ENCODE data around the gene IGSF21. TPM values are rescaled to one million over a fixed set of nuclear protein-coding genes. Genes with fewer than 3 reads are reported as not detected.

The IGSF21 gene
- polyA plus RNA-seq, 3 donors = not detected

- H3K9me3 ChIP-seq (replicated peaks in 1 of 2; ENCODE audit: control insufficient read depth in 1 of 2, insufficient read depth in 1 of 2, low read length in 2 of 2) = no peaks in the 10 kb centered on the region
- no peak overlapping the region for H2AFZ ChIP-seq (ENCODE audit: insufficient read depth, low read depth, low read length, poor library complexity, severe bottlenecking)
- no peak overlapping the region for H3K4me3 Mint-ChIP-seq
- peaks cover 3 to 8% (median 4%) of the 10 kb centered on the region in 3 donors for H3K27me3 Mint-ChIP-seq (ENCODE audit: low read depth in 3 of 3)
- no peaks in the 10 kb centered on the region for H3K79me2 ChIP-seq (ENCODE audit: insufficient read depth, low read length)
- 64% methylated on average over 2 of the region's 2 CpGs for WGBS (ENCODE audit: insufficient coverage)
- H3K27ac Mint-ChIP-seq = peak overlapping the region in 2 of 7 donors; percentile 31 to 50
- peaks cover 0 to 4% (median 0%) of the 10 kb centered on the region in 7 donors for H3K9me3 Mint-ChIP-seq
- intact Hi-C loops (cut with micrococcal nuclease) = no loop called here
- no peak overlapping the region for H3K4me2 ChIP-seq (replicated peaks; ENCODE audit: extremely low read depth, low read length, poor library complexity, severe bottlenecking)
- no peaks in the 10 kb centered on the region for H3K27me3 ChIP-seq (ENCODE audit: control insufficient read depth in 2 of 2, insufficient read depth in 2 of 2, low read length in 2 of 2)
- no peaks in the 10 kb centered on the region for H3K4me1 Mint-ChIP-seq
- H3K27ac ChIP-seq (ENCODE audit: low read depth in 1 of 2, low read length in 2 of 2) = no peak overlapping the region
- H4K20me1 ChIP-seq (ENCODE audit: insufficient read depth, low read length) = no peaks in the 10 kb centered on the region
- TF ChIP-seq CTCF (IDR thresholded peaks at IDR 0.05) = no peak
- no peak overlapping the region for H3K4me3 ChIP-seq (replicated peaks in 1 of 3; ENCODE audit: low read depth in 2 of 3, low read length in 3 of 3)
- no peaks in the 10 kb centered on the region for H3K36me3 ChIP-seq (replicated peaks in 1 of 2; ENCODE audit: control insufficient read depth in 1 of 2, insufficient read depth in 2 of 2, low read length in 2 of 2)
- no peaks in the 10 kb centered on the region for H3K36me3 Mint-ChIP-seq
- H3K9ac ChIP-seq (ENCODE audit: insufficient read depth, low read length, poor library complexity, severe bottlenecking) = no peak overlapping the region
- no peak for DNase-seq
- H3K4me1 ChIP-seq (ENCODE audit: control insufficient read depth in 1 of 2, insufficient read depth in 2 of 2, low read length in 2 of 2) = no peaks in the 10 kb centered on the region
These were observed 233.2 kb downstream of the IGSF21 start for GRCh38 chr1:18340787-18341186.

GRCh38 chr1:18341291-18342069 is 233.9 kb downstream of the IGSF21 start:
- no peaks in the 10 kb centered on the region for H3K36me3 Mint-ChIP-seq
- H3K27ac Mint-ChIP-seq = no peak overlapping the region
- H3K9ac ChIP-seq (ENCODE audit: insufficient read depth, low read length, poor library complexity, severe bottlenecking) = no peak overlapping the region
- H3K4me2 ChIP-seq (replicated peaks; ENCODE audit: extremely low read depth, low read length, poor library complexity, severe bottlenecking) = no peak overlapping the region
- no peaks in the 10 kb centered on the region for H3K27me3 ChIP-seq (ENCODE audit: control insufficient read depth in 2 of 2, insufficient read depth in 2 of 2, low read length in 2 of 2)
- H3K4me3 Mint-ChIP-seq = no peak overlapping the region
- 87% methylated on average over 3 of the region's 5 CpGs for WGBS (ENCODE audit: insufficient coverage)
- H3K9me3 Mint-ChIP-seq = peaks cover 0 to 4% (median 0%) of the 10 kb centered on the region in 7 donors
- H3K79me2 ChIP-seq (ENCODE audit: insufficient read depth, low read length) = no peaks in the 10 kb centered on the region
- H3K36me3 ChIP-seq (replicated peaks in 1 of 2; ENCODE audit: control insufficient read depth in 1 of 2, insufficient read depth in 2 of 2, low read length in 2 of 2) = no peaks in the 10 kb centered on the region
- H3K27ac ChIP-seq (ENCODE audit: low read depth in 1 of 2, low read length in 2 of 2) = no peak overlapping the region
- H3K27me3 Mint-ChIP-seq (ENCODE audit: low read depth in 3 of 3) = peaks cover 3 to 8% (median 4%) of the 10 kb centered on the region in 3 donors
- no peak overlapping the region for H2AFZ ChIP-seq (ENCODE audit: insufficient read depth, low read depth, low read length, poor library complexity, severe bottlenecking)
- no peaks in the 10 kb centered on the region for H4K20me1 ChIP-seq (ENCODE audit: insufficient read depth, low read length)
- no peak for DNase-seq
- intact Hi-C loops (cut with micrococcal nuclease) = no loop called here
- no peak overlapping the region for H3K4me3 ChIP-seq (replicated peaks in 1 of 3; ENCODE audit: low read depth in 2 of 3, low read length in 3 of 3)
- TF ChIP-seq CTCF (IDR thresholded peaks at IDR 0.05) = no peak
- H3K9me3 ChIP-seq (replicated peaks in 1 of 2; ENCODE audit: control insufficient read depth in 1 of 2, insufficient read depth in 1 of 2, low read length in 2 of 2) = no peaks in the 10 kb centered on the region
- no peaks in the 10 kb centered on the region for H3K4me1 Mint-ChIP-seq
- H3K4me1 ChIP-seq (ENCODE audit: control insufficient read depth in 1 of 2, insufficient read depth in 2 of 2, low read length in 2 of 2) = no peaks in the 10 kb centered on the region
